H1 (cell line): ENCODE data around the gene TAS2R3. TPM values are rescaled to one million over a fixed set of nuclear protein-coding genes. Genes with fewer than 3 reads are reported as not detected.

Source experiments
- CTCF ChIA-PET: fragments of 300-600 bp; sonication (Branson Sonifier 250); formaldehyde crosslinking; loops from one replicate; lab custom pipeline; 2021; ENCODE audit not compliant: partially characterized antibody; lab: Charles Lee
- POLR2A ChIA-PET: fragments of 300-600 bp; sonication (Branson Sonifier 250); formaldehyde crosslinking; loops from one replicate; lab custom pipeline; 2021; ENCODE audit warnings: inconsistent platforms; ENCODE audit not compliant: partially characterized antibody; lab: Charles Lee
- DNase-seq, 2 experiments: peaks; one replicate each; pipeline versions ENCODE4 v3.0.0 to v3.0.0-alpha.2; 2010 to 2022; ENCODE audit warnings: low spot score in 2 of 2, low read depth in 1 of 2, mixed read lengths in 1 of 2
- FAIRE-seq: peaks from 2 replicates; lab custom pipeline; 2011; peaks lifted over from hg19 to GRCh38; lab: Jason Lieb, UNC
- H2AFZ ChIP-seq: 2 replicates; pipeline ENCODE4 v1.8.1; 2012; ENCODE audit warnings: low read length, inconsistent platforms
- H2AK5ac ChIP-seq: 2 replicates; pipeline ENCODE4 v1.6.1; 2013; ENCODE audit warnings: low read depth, low read length
- H2BK120ac ChIP-seq: replicated peaks from 2 replicates; pipeline ENCODE3; 2013; ENCODE audit warnings: low read depth, low read length, inconsistent platforms
- H2BK12ac ChIP-seq: 2 replicates; pipeline ENCODE4 v1.6.1; 2013; ENCODE audit warnings: low read depth, low read length
- H2BK15ac ChIP-seq: 2 replicates; pipeline ENCODE4 v1.6.1; 2013; ENCODE audit warnings: low read length
- H2BK20ac ChIP-seq: 2 replicates; pipeline ENCODE4 v1.6.1; 2013; ENCODE audit warnings: low read length
- H2BK5ac ChIP-seq: 2 replicates; pipeline ENCODE4 v1.6.1; 2013; ENCODE audit warnings: low read depth, low read length
- H3K14ac ChIP-seq: 2 replicates; pipeline ENCODE4 v1.6.1; 2013; ENCODE audit warnings: inconsistent platforms; ENCODE audit not compliant: insufficient read length
- H3K18ac ChIP-seq: 2 replicates; pipeline ENCODE4 v1.6.1; 2013; ENCODE audit warnings: low read length; ENCODE audit errors: extremely low read depth
- H3K23ac ChIP-seq: 2 replicates; pipeline ENCODE4 v1.6.1; 2013; ENCODE audit warnings: inconsistent platforms; ENCODE audit not compliant: insufficient read length
- H3K23me2 ChIP-seq: 2 replicates; pipeline ENCODE4 v1.6.1; 2013; ENCODE audit warnings: low read depth, low read length
- H3K27ac ChIP-seq: 2 replicates; pipeline ENCODE4 v1.6.1; 2011; ENCODE audit warnings: low read depth, low read length, inconsistent platforms
- H3K27me3 ChIP-seq, 4 experiments: replicated peaks in 1 of 4; 1 replicate in 1 of 4; 2 replicates in 3 of 4; pipeline versions ENCODE4 v1.6.1 to v1.8.1; 2011 to 2013; ENCODE audit warnings: low read length in 3 of 4, mild to moderate bottlenecking in 3 of 4, inconsistent platforms in 2 of 4, mixed read lengths in 2 of 4, moderate library complexity in 1 of 4; ENCODE audit not compliant: control insufficient read depth in 3 of 4, insufficient read depth in 3 of 4; ENCODE audit errors: extremely low read depth in 1 of 4
- H3K36me3 ChIP-seq, 4 experiments: 2 replicates each; pipeline versions ENCODE4 v1.6.1 to v1.8.1; 2011 to 2013; ENCODE audit warnings: mild to moderate bottlenecking in 4 of 4, low read length in 3 of 4, moderate library complexity in 2 of 4, control low read depth in 1 of 4, inconsistent platforms in 1 of 4; ENCODE audit not compliant: insufficient read depth in 4 of 4, control insufficient read depth in 2 of 4
- H3K4ac ChIP-seq: replicated peaks from 2 replicates; pipeline ENCODE3; 2013; ENCODE audit warnings: low read length, low read depth, mixed read lengths, inconsistent platforms; ENCODE audit not compliant: insufficient read length
- H3K4me1 ChIP-seq, 4 experiments: replicated peaks in 1 of 4; 1 replicate in 1 of 4; 2 replicates in 3 of 4; pipeline versions ENCODE4 v1.6.1 to v1.8.1; 2011 to 2013; ENCODE audit warnings: low read length in 3 of 4, inconsistent platforms in 2 of 4, mixed read lengths in 1 of 4; ENCODE audit not compliant: insufficient read depth in 4 of 4, control insufficient read depth in 3 of 4
- H3K4me2 ChIP-seq, 2 experiments: 2 replicates each; pipeline versions ENCODE4 v1.6.1 to v1.8.1; 2011 to 2013; ENCODE audit warnings: low read depth in 2 of 2, low read length in 2 of 2, control low read depth in 1 of 2, inconsistent platforms in 1 of 2, mild to moderate bottlenecking in 1 of 2; ENCODE audit not compliant: insufficient read depth in 1 of 2
- H3K4me3 ChIP-seq, 4 experiments: fragments of 200-600, 300-600 bp in 1 of 4; sonication (generic), shearing (Covaris generic), sonication (Bioruptor Twin) in 1 of 4; 2 replicates each; pipeline versions ENCODE4 v1.5.1 to v1.8.1; 2011 to 2016; ENCODE audit warnings: low read length in 4 of 4, low read depth in 3 of 4, control low read depth in 2 of 4, inconsistent platforms in 2 of 4, mild to moderate bottlenecking in 2 of 4, mixed read lengths in 1 of 4, moderate library complexity in 1 of 4; ENCODE audit not compliant: insufficient read depth in 2 of 4; ENCODE audit errors: extremely low read depth in 1 of 4
- H3K56ac ChIP-seq: replicated peaks from 2 replicates; pipeline ENCODE3; 2013; ENCODE audit warnings: low read depth, mild to moderate bottlenecking, mixed read lengths, low read length, inconsistent platforms; ENCODE audit not compliant: insufficient read length
- H3K79me1 ChIP-seq: 2 replicates; pipeline ENCODE4 v1.6.1; 2013; ENCODE audit warnings: low read depth, low read length, control low read depth
- H3K79me2 ChIP-seq, 2 experiments: 2 replicates each; pipeline versions ENCODE4 v1.6.1 to v1.8.1; 2012 to 2013; ENCODE audit warnings: low read length in 2 of 2, mild to moderate bottlenecking in 2 of 2, inconsistent platforms in 1 of 2; ENCODE audit not compliant: insufficient read depth in 2 of 2, control insufficient read depth in 1 of 2
- H3K9ac ChIP-seq, 4 experiments: replicated peaks in 1 of 4; 1 replicate in 1 of 4; 2 replicates in 3 of 4; pipeline versions ENCODE4 v1.6.1 to v1.8.1; 2011 to 2013; ENCODE audit warnings: low read depth in 3 of 4, low read length in 3 of 4, control low read depth in 2 of 4, mild to moderate bottlenecking in 2 of 4, moderate library complexity in 2 of 4, inconsistent platforms in 1 of 4; ENCODE audit errors: extremely low read depth in 1 of 4
- H3K9me3 ChIP-seq, 2 experiments: 2 replicates each; pipeline versions ENCODE4 v1.6.1 to v1.8.1; 2012 to 2013; ENCODE audit warnings: mild to moderate bottlenecking in 2 of 2, moderate library complexity in 2 of 2, control low read depth in 1 of 2, inconsistent platforms in 1 of 2, low read depth in 1 of 2, low read length in 1 of 2, mixed read lengths in 1 of 2; ENCODE audit not compliant: insufficient read depth in 2 of 2
- H4K20me1 ChIP-seq, 2 experiments: replicated peaks in 1 of 2; 2 replicates each; pipeline versions ENCODE3 to v1.8.1; 2011 to 2013; ENCODE audit warnings: inconsistent platforms in 2 of 2, low read length in 2 of 2, mild to moderate bottlenecking in 1 of 2; ENCODE audit not compliant: insufficient read depth in 2 of 2, control insufficient read depth in 1 of 2
- H4K5ac ChIP-seq: 2 replicates; pipeline ENCODE4 v1.6.1; 2013; ENCODE audit warnings: low read length, low read depth, mixed read lengths, inconsistent platforms; ENCODE audit not compliant: insufficient read length
- H4K8ac ChIP-seq: 2 replicates; pipeline ENCODE4 v1.8.0; 2013; ENCODE audit warnings: mild to moderate bottlenecking, moderate library complexity, low read length, inconsistent platforms; ENCODE audit not compliant: insufficient read depth; ENCODE audit errors: extremely low read depth
- H4K91ac ChIP-seq: replicated peaks from 2 replicates; pipeline ENCODE3; 2013; ENCODE audit warnings: low read length, mixed read lengths, inconsistent platforms; ENCODE audit not compliant: insufficient read length
- CBX5 ChIP-seq: fragments of 300-800, 300-1000 bp; sonication (generic); IDR thresholded peaks from 2 replicates; pipeline ENCODE4 v1.7.1; 2016; ENCODE audit warnings: antibody characterized with exemption, low read length, low read depth
- CBX8 ChIP-seq: fragments of 300-800, 300-1000 bp; sonication (generic); IDR thresholded peaks from 2 replicates; pipeline ENCODE4 v1.7.1; 2016; ENCODE audit warnings: low read depth, low read length, borderline replicate concordance
- CREB1 ChIP-seq: IDR thresholded peaks from 2 replicates; pipeline ENCODE4 v1.6.1; 2012; ENCODE audit warnings: inconsistent platforms
- EZH2 ChIP-seq: fragments of 200-600 bp; sonication (generic); IDR thresholded peaks from 2 replicates; pipeline ENCODE4 v1.7.1; 2012; ENCODE audit warnings: low read depth, mild to moderate bottlenecking, moderate library complexity, low read length, inconsistent platforms; ENCODE audit not compliant: severe bottlenecking
- FOSL1 ChIP-seq: IDR thresholded peaks from 2 replicates; pipeline ENCODE4 v1.6.1; 2011; ENCODE audit warnings: mild to moderate bottlenecking, low read depth, low read length, moderate library complexity; ENCODE audit not compliant: insufficient read depth
- MAFK ChIP-seq: IDR thresholded peaks from 2 replicates; pipeline ENCODE4 v1.6.1; 2012; ENCODE audit warnings: low read depth, mild to moderate bottlenecking, improper control_type of control experiment, low read length
- PHF8 ChIP-seq: fragments of 200-600 bp; sonication (generic); conservative IDR thresholded peaks from 2 replicates; pipeline ENCODE4 v1.7.1; 2012; ENCODE audit warnings: low read depth, mild to moderate bottlenecking, inconsistent platforms, low read length, moderate library complexity
- SAP30 ChIP-seq: fragments of 300-600 bp; sonication (generic); IDR thresholded peaks from 2 replicates; pipeline ENCODE4 v1.7.1; 2012; ENCODE audit warnings: low read length, moderate library complexity, mild to moderate bottlenecking, inconsistent platforms; ENCODE audit not compliant: insufficient read depth, insufficient replicate concordance
- SP1 ChIP-seq: IDR thresholded peaks from 2 replicates; pipeline ENCODE4 v1.6.1; 2011; ENCODE audit warnings: low read depth, low read length
- TEAD4 ChIP-seq: IDR thresholded peaks from 2 replicates; pipeline ENCODE4 v1.6.1; 2012; ENCODE audit warnings: low read depth, low read length, inconsistent platforms, mixed read lengths
- ZNF274 ChIP-seq: IDR thresholded peaks from 2 replicates; pipeline ENCODE4 v1.7.0; 2012; ENCODE audit warnings: low read length, borderline replicate concordance; ENCODE audit errors: extremely low read depth
- WGBS, 2 experiments: shearing (Covaris generic) in 1 of 2; methylation state at CpG; one replicate each; pipeline versions ENCODE4 v1.1.6 to v1.1.7; 2013 to 2015; ENCODE audit warnings: low lambda C conversion rate in 2 of 2, mixed read lengths in 2 of 2, inconsistent platforms in 1 of 2, low coverage in 1 of 2, missing lambda C conversion rate in 1 of 2; ENCODE audit not compliant: insufficient replicate concordance in 2 of 2, insufficient coverage in 1 of 2, insufficient read length in 1 of 2; ENCODE audit errors: extremely low coverage in 1 of 2, missing lambda C conversion rate in 1 of 2; 5-methylcytosine and 5-hydroxymethylcytosine counted together
- polyA plus RNA-seq, 7 experiments: library from polyadenylated mRNA; depleted of rRNA in 3 of 7; stranded (reverse) in 5 of 7; unstranded in 2 of 7; fragments of >200 nt in 5 of 7; fragments of 200-250 nt in 2 of 7; gene quantifications; 1 replicate in 5 of 7; 2 replicates in 1 of 7; 4 replicates in 1 of 7; pipeline versions ENCODE4 v1.2.1 to v1.2.3, GENCODE V29; 2011 to 2013; ENCODE audit warnings: missing spikeins in 2 of 7, mixed read lengths in 2 of 7
- total RNA-seq: library from RNA; stranded (reverse); fragmentation: NEBNext Ultra II Directional; extraction: Animal tissue kit (Norgen Biotek cat#: 25700); gene quantifications from 2 replicates; pipeline ENCODE4 v1.2.1, GENCODE V29; 2021
- TF ChIP-seq, protein P1 (sequence below): IDR thresholded peaks from 2 replicates; pipeline ENCODE4 v1.6.1; 2011; ENCODE audit warnings: low read depth, mild to moderate bottlenecking, low read length; ENCODE audit not compliant: insufficient read depth

TAS2R3 gene
- total and polyA plus RNA-seq, 2 of the 8 experiments (the other 6 are each of a cell fraction or from before 2014, with no cell fraction given) = 0.48 to 0.99 TPM

DNA sequence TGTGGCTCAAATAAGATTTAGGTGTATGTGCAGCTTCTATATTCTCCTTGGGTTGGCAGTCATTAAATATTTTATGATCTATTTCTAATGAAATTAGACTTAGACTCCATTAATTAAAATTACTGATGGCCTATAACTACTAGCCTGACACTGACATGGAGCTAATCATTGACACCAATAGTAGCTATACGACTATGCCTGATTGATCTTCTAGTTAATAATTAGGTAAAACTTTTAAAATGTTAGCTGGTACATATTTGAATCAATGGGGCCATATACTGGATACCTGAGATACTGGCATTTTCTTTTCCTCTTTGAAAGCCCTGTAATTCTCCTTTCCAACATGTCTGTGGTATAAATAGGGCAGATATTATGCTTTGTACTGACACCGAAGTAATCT, 41.4 kb upstream of the TAS2R3 start:
- no peak overlapping the region for H4K8ac ChIP-seq
- DNase-seq (no peak), FAIRE-seq (no peak)
- no peak overlapping the region for H4K5ac ChIP-seq
- H3K9me3 ChIP-seq = no peaks in the 10 kb centered on the region
- no peaks in the 10 kb centered on the region for H4K20me1 ChIP-seq
- H3K23ac ChIP-seq = no peak overlapping the region
- H3K18ac ChIP-seq = no peak overlapping the region
- no peak overlapping the region for H2BK20ac ChIP-seq
- no peak overlapping the region for H2BK12ac ChIP-seq
- no peak overlapping the region for H4K91ac ChIP-seq
- no peaks in the 10 kb centered on the region for H3K23me2 ChIP-seq
- H3K79me1 ChIP-seq = no peaks in the 10 kb centered on the region
- 91% methylated on average over 2 of the region's 2 CpGs; no CpG with 5 or more reads in 1 of the 2 experiments for WGBS, 2 experiments
- H3K14ac ChIP-seq = no peak overlapping the region
- no peak overlapping the region for H3K56ac ChIP-seq
- H3K4ac ChIP-seq = no peak overlapping the region
- H2BK15ac ChIP-seq = no peak overlapping the region
- no peak overlapping the region for H2AK5ac ChIP-seq
- H3K4me3 ChIP-seq = no peak overlapping the region
- H3K4me1 ChIP-seq = no peaks in the 10 kb centered on the region
- H3K36me3 ChIP-seq = no peaks in the 10 kb centered on the region
- ChIA-PET POLR2A (interaction anchor here (0.6 to 1.8 kb wide), 3 partner anchors 15 to 650 kb away, joined by 4 to 5 read pairs (median 4); partner anchors contain the start of gene SSBP1), CTCF (interaction anchor here (0.8 to 2.9 kb wide), 4 partner anchors 8 to 16 kb away, joined by 3 to 16 read pairs (median 4); partner anchors contain the start of genes SSBP1 and WEE2)
- no peak overlapping the region for H3K4me2 ChIP-seq
- no peak overlapping the region for H3K27ac ChIP-seq
- no peak overlapping the region for H2AFZ ChIP-seq
- H2BK120ac ChIP-seq = no peak overlapping the region
- H3K79me2 ChIP-seq = no peaks in the 10 kb centered on the region
- H3K27me3 ChIP-seq = no peaks in the 10 kb centered on the region; a peak in 1 of 7 replicates
- H3K9ac ChIP-seq = no peak overlapping the region
- H2BK5ac ChIP-seq = no peak overlapping the region
- no peak for TF ChIP-seq PHF8
- TF ChIP-seq CREB1 = no peak
- no peak for TF ChIP-seq CBX8
- TF ChIP-seq ZNF274 = no peak
- no peak for TF ChIP-seq FOSL1
- no peak for TF ChIP-seq CBX5
- no peak for TF ChIP-seq SAP30
- TF ChIP-seq EZH2 = no peak
- no peak for TF ChIP-seq SP1
- TF ChIP-seq MAFK = no peak
- TF ChIP-seq, protein P1, sequence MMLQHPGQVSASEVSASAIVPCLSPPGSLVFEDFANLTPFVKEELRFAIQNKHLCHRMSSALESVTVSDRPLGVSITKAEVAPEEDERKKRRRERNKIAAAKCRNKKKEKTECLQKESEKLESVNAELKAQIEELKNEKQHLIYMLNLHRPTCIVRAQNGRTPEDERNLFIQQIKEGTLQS = no peak
- no peak for TF ChIP-seq TEAD4
